Mucosa of descending colon (tissue), 3 donors: ENCODE data around the gene ETV3. TPM values are rescaled to one million over a fixed set of nuclear protein-coding genes. Genes with fewer than 3 reads are reported as not detected.

ENCODE experiments used
- ATAC-seq: fragments of 200-7000 bp; cut with Tn5 transposase; one replicate; pipeline ENCODE4 v1.9.1; 2020; ENCODE audit warnings: mild to moderate bottlenecking, moderate library complexity
- DNase-seq, 3 donors: peaks; one replicate each; pipeline ENCODE4 v3.0.0-alpha.2; 2020
- H3K36me3 ChIP-seq: fragments of 200-600 bp; one replicate; pipeline ENCODE4 v1.8.0; 2021; ENCODE audit warnings: low read depth, mild to moderate bottlenecking
- H3K4me1 ChIP-seq: fragments of 200-600 bp; one replicate; pipeline ENCODE4 v1.8.0; 2021; ENCODE audit warnings: low read depth, mild to moderate bottlenecking
- H3K4me3 ChIP-seq: fragments of 200-600 bp; one replicate; pipeline ENCODE4 v1.8.0; 2021; ENCODE audit warnings: mild to moderate bottlenecking
- H3K9me3 ChIP-seq: fragments of 200-600 bp; one replicate; pipeline ENCODE4 v1.8.0; 2021; ENCODE audit warnings: mild to moderate bottlenecking
- CTCF ChIP-seq: fragments of 200-600 bp; IDR thresholded peaks from one replicate; pipeline ENCODE4 v1.8.0; 2022; ENCODE audit warnings: antibody characterized with exemption, mild to moderate bottlenecking
- intact Hi-C, 2 donors: fragments of 100-400 bp; cut with DNase I in 1 of 2; cut with micrococcal nuclease in 1 of 2; formaldehyde crosslinking; loops; one replicate each; pipeline versions ENCODE4 v1.11.0 to v1.11.1; 2022; cut with DNase I, micrococcal nuclease
- total RNA-seq, 3 donors: library from RNA; stranded (reverse); fragmentation: NEBNext Ultra II Directional in 2 of 3; extraction: Animal tissue kit (Norgen Biotek cat#: 25700) in 2 of 3; gene quantifications; one replicate each; pipeline versions ENCODE4 v1.2.1 to v1.2.4, GENCODE V29; 2021 to 2023
- donor health status: DM: no; HTN: no; CAD: no; lungs with moderate emphysema.
- donor health status: DM: no; HTN: no; CAD: no.
- donor health status: DM: no; HTN: yes; CAD: no.

The ETV3 gene
- total RNA-seq, 3 donors from 2014 or later: 32.6 to 36.3 (median 35.9) TPM

GRCh38 chr1:157170677-157171515 is 32.7 kb upstream of the ETV3 start:
- Histone ChIP-seq H3K36me3 (no peaks in the 10 kb centered on the region), H3K4me1 (no peaks in the 10 kb centered on the region), H3K4me3 (no peak overlapping the region), H3K9me3 (no peaks in the 10 kb centered on the region)
- peak in 2 of 3 donors; percentile 65 to 84 for DNase-seq
- intact Hi-C loops: no loop called here
- TF ChIP-seq CTCF: no peak
- peak; percentile 59 for ATAC-seq

DNA sequence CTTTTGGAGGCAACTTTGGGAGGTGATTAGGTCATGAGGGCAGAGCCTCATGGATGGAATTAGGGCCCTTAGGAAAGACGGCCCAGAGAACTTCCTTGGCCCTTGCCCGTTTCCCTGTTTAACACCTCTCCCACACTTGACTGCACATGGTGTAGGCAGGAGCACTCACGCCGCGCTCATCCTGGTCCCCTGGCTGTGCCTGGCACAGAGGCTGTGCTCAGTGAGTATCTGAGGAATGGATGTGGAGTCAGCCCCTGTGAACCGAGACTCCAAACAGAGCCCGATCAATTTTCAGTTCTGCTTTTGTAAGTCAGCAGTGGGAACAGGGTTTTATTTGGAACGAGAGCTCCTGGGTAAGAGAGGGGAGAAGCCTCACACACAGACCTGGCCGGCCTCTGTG is 29.8 kb upstream of the ETV3 start:
- Histone ChIP-seq H3K9me3 (no peaks in the 10 kb centered on the region), H3K36me3 (no peaks in the 10 kb centered on the region), H3K4me3 (no peak overlapping the region), H3K4me1 (no peaks in the 10 kb centered on the region)
- TF ChIP-seq CTCF: no peak
- intact Hi-C loops: no loop called here
- ATAC-seq (no peak), DNase-seq (no peak)

DNA sequence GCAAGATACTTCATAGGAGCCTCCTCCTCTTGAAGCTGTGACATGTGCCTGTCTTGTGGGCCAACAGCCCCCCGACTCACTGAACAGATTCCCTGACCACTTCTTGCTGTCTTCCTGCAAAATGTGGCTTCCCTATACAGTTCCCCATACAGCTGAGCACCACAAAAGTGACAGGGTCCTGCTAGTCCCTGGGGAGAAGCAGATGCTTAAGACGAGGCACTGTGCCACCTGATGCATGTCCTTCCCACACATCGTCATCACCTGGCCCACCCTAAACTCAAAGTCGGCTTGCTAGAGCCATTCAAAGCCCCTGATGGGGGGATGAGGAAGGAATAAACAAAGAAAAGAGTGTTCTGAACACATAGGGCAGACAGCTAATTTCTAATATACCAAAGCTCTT is 29.2 kb upstream of the ETV3 start:
- TF ChIP-seq CTCF: no peak
- ATAC-seq (no peak), DNase-seq (no peak)
- no peaks in the 10 kb centered on the region for H3K4me1 ChIP-seq
- H3K36me3 ChIP-seq: no peaks in the 10 kb centered on the region
- H3K9me3 ChIP-seq: no peaks in the 10 kb centered on the region
- H3K4me3 ChIP-seq: no peak overlapping the region
- intact Hi-C loops: no loop called here

GRCh38 chr1:157166590-157166989 is 28.4 kb upstream of the ETV3 start:
- TF ChIP-seq CTCF: no peak
- Histone ChIP-seq H3K9me3 (no peaks in the 10 kb centered on the region), H3K4me3 (no peak overlapping the region), H3K36me3 (no peaks in the 10 kb centered on the region), H3K4me1 (no peaks in the 10 kb centered on the region)
- ATAC-seq: no peak
- intact Hi-C loops: no loop called here
- DNase-seq: no peak

DNA sequence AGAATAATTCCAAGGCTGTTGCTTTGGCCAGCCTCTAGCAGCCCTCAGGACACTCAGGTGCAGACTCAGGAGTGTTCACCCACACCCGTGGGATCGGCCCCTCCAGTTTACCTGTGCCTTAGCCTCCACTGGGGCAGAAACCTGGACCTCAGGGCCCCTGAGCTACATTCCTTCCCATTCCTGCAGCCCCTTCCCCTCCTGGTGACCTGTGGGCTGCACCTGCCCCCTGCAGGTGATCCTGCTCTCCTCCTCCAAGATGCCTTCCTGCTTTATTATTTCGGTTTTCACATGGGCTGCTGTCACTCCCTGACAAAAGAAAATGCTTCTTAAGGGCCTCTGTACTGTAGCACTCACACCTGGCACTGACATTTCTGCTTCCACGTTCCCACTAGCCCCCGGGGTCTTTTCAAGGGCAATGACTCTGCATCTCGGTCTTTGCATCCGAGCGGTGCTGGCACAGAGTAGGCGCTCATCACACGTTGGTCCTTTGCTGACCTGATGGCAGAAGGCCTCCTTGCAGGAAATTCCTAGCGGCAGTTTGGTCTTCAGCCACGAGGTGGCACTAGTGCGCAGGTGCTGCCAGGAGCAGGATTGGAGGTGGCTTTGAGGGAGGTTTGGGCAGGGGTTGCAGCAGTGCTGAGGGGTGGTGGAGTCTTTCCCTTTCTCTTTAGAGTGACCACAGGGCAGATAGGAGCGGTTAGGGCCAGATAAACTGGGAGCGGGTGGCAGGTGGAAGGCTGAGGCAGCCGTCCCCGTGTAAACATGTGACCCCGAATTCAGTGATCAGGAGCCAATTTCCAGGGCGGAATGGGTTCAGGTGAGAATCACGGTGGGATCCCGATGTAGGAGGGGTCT is 25.3 kb upstream of the ETV3 start:
- Histone ChIP-seq H3K36me3 (no peaks in the 10 kb centered on the region), H3K4me3 (no peak overlapping the region), H3K4me1 (no peaks in the 10 kb centered on the region), H3K9me3 (no peaks in the 10 kb centered on the region)
- ATAC-seq (peak; percentile 86), DNase-seq (peak in 2 of 3 donors; percentile 84)
- intact Hi-C loops: no loop called here
- peak; percentile 93 for TF ChIP-seq CTCF
